ENCODE results near the gene PLIN5. TPM values are rescaled to one million over a fixed set of nuclear protein-coding genes. Genes with fewer than 3 reads are reported as not detected.

The PLIN5 gene
- total RNA-seq, 1 donor from 2014 or later, result 0.06 TPM

- TF ChIP-seq, protein P1, sequence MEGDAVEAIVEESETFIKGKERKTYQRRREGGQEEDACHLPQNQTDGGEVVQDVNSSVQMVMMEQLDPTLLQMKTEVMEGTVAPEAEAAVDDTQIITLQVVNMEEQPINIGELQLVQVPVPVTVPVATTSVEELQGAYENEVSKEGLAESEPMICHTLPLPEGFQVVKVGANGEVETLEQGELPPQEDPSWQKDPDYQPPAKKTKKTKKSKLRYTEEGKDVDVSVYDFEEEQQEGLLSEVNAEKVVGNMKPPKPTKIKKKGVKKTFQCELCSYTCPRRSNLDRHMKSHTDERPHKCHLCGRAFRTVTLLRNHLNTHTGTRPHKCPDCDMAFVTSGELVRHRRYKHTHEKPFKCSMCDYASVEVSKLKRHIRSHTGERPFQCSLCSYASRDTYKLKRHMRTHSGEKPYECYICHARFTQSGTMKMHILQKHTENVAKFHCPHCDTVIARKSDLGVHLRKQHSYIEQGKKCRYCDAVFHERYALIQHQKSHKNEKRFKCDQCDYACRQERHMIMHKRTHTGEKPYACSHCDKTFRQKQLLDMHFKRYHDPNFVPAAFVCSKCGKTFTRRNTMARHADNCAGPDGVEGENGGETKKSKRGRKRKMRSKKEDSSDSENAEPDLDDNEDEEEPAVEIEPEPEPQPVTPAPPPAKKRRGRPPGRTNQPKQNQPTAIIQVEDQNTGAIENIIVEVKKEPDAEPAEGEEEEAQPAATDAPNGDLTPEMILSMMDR (conservative IDR thresholded peaks at IDR 0.05; ENCODE audit: low read depth, low read length), result no peak
- H3K4me3 ChIP-seq (ENCODE audit: low read depth, low read length), result no peak overlapping the region
- no peak for DNase-seq (ENCODE audit: low read depth)
Measured at GRCh38 chr19:4507150-4507452, 27.9 kb downstream of the PLIN5 start.

- DNase-seq (ENCODE audit: low read depth), result no peak
- no peak overlapping the region for H3K4me3 ChIP-seq (ENCODE audit: low read depth, low read length)
- TF ChIP-seq, protein P1 (conservative IDR thresholded peaks at IDR 0.05; ENCODE audit: low read depth, low read length), result no peak
Measured at GRCh38 chr19:4506449-4507149, 28.4 kb downstream of the PLIN5 start.

DNA sequence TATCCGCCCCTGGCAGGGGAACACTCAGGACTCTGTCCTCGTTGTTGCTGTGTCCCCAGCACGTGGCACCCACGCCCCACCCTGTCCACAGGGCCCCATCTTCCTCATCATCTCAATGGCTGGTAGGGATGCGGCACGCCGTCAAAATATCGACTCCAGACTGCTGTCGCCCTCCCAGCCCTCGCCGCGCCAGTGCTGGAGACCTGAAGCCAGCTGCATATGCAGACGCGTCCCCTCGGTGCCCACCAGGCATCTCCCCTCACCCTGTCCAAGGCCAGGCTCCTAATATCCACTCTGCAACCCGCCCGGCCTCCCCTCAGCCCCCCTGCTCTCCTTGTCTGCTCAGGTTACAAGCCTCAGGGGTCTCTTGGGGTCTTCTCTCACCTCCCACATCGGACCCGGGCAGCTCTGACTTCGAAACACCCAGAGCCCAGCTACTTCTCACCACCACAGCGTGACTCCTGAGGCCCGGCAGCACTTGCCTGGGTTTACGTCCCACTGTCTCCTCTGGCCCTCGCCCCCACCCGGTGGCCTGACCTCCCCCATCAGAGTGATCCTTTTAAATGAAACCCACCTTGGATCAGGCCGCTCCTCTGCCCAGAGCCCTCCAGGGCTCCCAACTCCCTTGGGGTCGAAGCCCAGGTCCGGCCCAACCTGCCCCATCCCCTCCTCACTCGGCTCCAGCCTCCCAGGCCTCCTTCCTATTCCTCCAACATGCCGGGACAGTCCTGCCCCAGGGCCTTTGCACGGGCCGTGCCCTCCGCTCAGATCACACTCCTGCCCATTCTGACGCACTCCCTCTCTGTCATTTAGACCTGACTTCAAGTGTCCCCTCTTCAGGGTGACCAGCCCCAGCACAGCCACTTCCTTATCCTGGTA lies 29.2 kb downstream of the PLIN5 start:
- TF ChIP-seq, protein P1 (conservative IDR thresholded peaks at IDR 0.05; ENCODE audit: low read depth, low read length), result no peak
- DNase-seq (ENCODE audit: low read depth), result no peak
- no peak overlapping the region for H3K4me3 ChIP-seq (ENCODE audit: low read depth, low read length)

GRCh38 chr19:4504891-4505569 lies 30.0 kb downstream of the PLIN5 start:
- TF ChIP-seq, protein P1 (conservative IDR thresholded peaks at IDR 0.05; ENCODE audit: low read depth, low read length), result no peak
- no peak overlapping the region for H3K4me3 ChIP-seq (ENCODE audit: low read depth, low read length)
- no peak for DNase-seq (ENCODE audit: low read depth)

- H3K4me3 ChIP-seq (ENCODE audit: low read depth, low read length), result no peak overlapping the region
- DNase-seq (ENCODE audit: low read depth), result no peak
- TF ChIP-seq, protein P1 (conservative IDR thresholded peaks at IDR 0.05; ENCODE audit: low read depth, low read length), result no peak
Measured at GRCh38 chr19:4504297-4504701, 30.7 kb downstream of the PLIN5 start.

- TF ChIP-seq, protein P1 (conservative IDR thresholded peaks at IDR 0.05; ENCODE audit: low read depth, low read length), result no peak
- DNase-seq (ENCODE audit: low read depth), result no peak
Measured at GRCh38 chr19:4503825-4504170, 31.2 kb downstream of the PLIN5 start.

More at GRCh38 chr19:4503825-4504170, 31.2 kb downstream of the PLIN5 start:
- no peak overlapping the region for H3K4me3 ChIP-seq (ENCODE audit: low read depth, low read length)
